ENCODE results near the gene EEF2K.
"Not testable (repeated sequence)": the region's sequence is repeated elsewhere in the genome, so short reads cannot be mapped to it uniquely, and the experiment has no call there.

Gene EEF2K

DNA sequence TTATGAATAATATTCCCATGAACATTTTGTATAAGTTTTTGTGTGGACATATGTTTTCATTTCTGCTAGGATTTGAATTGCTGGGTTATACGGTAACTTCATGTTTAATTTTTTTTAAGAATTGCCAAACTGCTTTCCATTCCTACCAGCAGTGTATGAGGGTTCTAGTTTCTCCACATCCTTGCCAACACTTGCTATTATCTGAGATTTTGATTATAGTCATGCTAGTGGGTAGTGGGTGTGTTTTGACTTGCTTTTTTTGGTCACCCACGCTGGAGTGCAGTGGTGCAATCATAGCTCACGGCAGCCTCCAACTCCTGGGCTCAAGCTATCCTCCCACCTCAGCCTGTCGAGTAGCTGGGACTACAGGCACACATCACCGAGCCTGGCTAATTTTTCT, 3.0 kb upstream of the EEF2K start:
- in situ Hi-C loops (cut with HindIII; ENCODE audit: low pct_ligation_motif_present, low pct_unique_long_range_greater_than_20kb, low sequenced_read_pairs), result no loop called here
- no peak for DNase-seq

DNA sequence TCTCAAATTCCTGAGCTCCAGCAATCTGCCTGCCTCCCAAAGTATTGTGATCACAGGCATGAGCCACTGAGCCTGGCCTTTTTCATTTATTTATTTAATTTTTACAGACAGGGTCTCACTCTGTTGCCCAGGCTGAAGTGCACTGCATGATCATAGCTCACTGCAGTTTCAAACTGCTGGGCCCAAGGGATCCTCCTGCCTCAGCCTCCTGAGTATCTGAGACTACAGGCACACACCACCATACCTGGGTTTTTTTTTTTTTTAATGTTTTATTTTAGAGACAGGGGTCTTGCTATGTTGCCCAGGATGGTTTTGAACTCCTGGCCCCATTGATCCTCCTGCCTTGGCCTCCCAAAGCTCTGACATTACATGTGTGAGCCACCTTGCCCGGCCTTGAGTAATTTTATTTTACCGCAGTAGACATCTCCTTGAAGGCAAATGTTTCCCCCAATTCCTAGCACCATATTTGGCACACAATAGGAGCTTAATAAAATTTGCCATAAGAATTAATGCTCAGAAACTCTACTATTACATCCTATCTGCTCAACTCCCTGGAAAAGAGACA, 1.9 kb upstream of the EEF2K start:
- in situ Hi-C loops (cut with HindIII; ENCODE audit: low pct_ligation_motif_present, low pct_unique_long_range_greater_than_20kb, low sequenced_read_pairs), result no loop called here
- no peak for DNase-seq

DNA sequence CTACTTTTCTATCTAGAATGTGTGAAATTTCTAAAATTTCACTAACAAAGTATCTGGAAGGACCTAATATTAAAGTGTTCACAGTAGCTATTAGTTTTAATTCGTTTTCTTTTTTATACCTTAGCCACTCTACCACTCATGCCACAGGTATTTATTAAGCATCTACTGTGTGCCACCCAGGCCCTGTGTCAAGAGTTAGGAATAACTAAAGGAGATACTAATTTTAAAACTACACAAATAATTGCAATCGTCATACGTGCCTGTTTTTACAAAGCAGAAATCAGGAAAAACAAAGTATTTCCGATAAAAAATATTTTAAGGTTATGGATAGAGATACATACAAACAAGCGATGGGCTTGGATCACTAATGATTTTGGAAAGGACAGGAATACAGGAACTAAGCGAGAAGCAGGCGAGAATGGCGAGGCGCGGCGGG, 483 bp upstream of the EEF2K start:
- DNase-seq, result no peak
- in situ Hi-C loops (cut with HindIII; ENCODE audit: low pct_ligation_motif_present, low pct_unique_long_range_greater_than_20kb, low sequenced_read_pairs), result no loop called here

DNA sequence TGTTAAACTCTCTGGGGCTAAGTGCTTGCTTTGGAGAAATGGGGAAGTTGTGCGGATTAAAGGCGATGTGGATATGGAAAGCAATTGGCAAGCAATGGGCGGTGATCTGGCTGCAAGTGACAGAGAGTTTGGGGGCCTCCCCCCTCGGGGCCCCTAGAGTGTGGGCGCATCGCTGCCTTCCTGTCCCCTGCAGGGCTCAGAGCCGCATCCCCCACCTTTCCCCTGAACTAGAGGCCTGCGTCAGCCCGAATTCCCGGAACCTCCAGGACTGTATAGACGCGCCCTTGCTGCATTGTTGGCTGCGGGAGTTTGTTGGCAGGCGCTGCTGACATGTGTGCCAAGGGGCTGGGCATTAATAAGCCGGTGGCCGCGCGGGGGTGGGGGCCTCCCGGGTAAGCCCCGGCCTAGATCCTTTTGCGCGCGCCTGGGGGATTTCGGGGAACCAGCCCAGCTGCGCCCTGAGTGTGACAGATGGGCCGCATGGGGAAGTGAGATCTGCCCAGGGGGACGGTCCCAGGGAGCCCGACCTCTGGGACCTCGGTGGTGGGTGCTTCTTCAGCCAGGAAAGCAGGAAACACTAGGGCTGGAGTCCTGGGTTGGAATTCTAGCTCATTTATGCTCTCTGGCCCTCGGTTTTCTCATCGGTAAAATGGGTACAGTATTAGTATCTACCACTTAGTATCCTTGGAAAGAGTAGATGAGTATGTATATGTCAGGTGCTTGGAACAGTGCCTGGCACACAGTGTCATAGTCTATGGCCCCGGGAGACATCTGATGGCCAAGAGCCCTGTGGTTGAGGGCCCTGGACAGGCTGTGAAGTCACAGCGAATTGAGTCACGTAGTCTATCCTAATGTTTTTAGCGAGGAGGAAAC, 1.0 kb downstream of the EEF2K start:
- DNase-seq, result peak; percentile 70
- in situ Hi-C loops (cut with HindIII; ENCODE audit: low pct_ligation_motif_present, low pct_unique_long_range_greater_than_20kb, low sequenced_read_pairs), result no loop called here

DNA sequence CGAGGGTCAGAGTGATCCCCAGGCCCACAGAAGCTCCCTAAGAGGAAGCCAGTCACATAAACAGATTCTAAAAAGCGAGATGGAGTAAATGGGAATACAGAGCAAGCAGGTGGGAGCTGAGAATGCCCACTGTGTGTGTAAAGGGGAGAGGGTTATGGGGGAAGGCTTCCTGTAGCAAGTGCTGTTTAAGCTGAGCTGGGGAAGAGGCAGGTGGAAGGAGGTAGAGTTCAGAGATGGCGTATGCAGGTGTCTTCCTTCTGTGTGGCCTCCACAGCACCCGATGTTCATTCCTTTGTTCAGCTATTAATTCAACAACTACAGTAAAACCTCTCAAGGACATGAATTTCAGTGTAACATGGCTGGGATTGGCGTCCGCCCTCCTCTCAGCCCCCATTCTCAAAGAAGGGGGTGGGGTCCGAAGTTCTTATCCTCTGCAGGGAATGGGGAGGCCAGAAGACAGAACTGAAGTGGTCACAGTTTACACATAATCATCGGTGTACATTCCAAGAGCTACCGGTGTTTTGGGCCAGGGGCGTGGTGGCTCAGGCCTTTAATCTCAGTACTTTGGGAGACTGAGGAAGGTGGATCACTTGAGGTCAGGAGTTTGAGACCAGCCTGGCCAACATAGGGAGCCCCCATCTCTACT, 1.8 kb downstream of the EEF2K start:
- DNase-seq, result no peak
- in situ Hi-C loops (cut with HindIII; ENCODE audit: low pct_ligation_motif_present, low pct_unique_long_range_greater_than_20kb, low sequenced_read_pairs), result no loop called here

DNA sequence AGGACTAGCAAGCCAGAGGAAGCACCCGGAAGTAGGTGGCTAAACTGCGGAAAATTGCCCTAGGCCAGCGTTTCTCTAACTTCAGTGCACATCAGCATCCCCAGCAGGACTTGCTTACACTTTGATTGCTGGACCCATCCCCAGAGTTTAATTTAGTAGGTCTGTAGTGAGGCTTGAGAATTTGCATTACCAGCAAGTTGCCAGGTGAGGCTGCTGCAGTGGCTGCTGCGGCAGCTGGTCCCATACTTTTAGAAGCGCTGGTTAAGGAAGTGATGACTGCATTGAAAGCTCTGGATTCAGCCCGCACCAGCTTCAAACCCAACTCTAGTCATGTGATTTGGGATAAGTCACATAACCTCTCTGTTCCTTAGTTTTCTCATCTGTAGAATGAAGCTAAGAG, 4.2 kb downstream of the EEF2K start:
- in situ Hi-C loops (cut with HindIII; ENCODE audit: low pct_ligation_motif_present, low pct_unique_long_range_greater_than_20kb, low sequenced_read_pairs), result no loop called here
- DNase-seq, result no peak

DNA sequence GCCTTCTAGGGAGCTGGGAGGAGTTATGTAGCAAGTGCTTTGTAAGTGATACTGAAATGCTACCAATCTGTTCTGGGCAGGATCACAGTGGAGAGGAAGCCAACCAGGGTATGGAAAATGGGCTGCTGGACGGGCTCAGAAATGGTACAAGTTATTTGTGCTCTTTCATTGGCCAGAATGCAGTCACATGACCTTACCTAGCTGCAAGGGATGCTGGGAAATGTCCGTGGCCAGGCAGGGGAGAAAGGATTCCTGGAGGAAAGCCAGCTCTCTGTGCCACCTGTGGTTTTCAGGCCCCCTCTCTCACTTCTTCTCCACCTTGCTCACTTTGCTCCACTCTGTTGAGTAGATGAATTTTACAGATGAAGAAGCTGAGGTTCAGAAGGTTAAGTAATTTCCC, 4.8 kb downstream of the EEF2K start:
- no peak for DNase-seq
- in situ Hi-C loops (cut with HindIII; ENCODE audit: low pct_ligation_motif_present, low pct_unique_long_range_greater_than_20kb, low sequenced_read_pairs), result no loop called here

DNA sequence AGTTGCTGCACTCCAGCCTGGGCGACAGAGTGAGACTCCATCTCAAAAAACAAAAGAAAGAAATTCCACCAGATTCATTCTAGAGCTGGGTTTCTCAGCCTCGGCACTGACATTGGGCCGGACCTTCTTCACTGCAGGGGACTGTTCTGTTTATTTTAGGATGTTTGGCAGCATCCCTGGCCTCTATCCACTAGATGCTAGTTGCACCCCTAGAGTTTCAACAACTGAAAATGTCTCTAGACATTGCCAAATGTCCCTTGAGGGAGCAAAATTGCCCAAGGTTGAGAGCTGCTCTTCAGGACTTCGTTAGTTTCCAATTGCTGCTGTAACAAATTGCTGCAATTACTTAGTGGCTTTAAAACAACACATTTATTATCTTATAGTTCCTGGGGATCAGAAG, 7.2 kb downstream of the EEF2K start:
- DNase-seq, result no peak
- in situ Hi-C loops (cut with HindIII; ENCODE audit: low pct_ligation_motif_present, low pct_unique_long_range_greater_than_20kb, low sequenced_read_pairs), result no loop called here

DNA sequence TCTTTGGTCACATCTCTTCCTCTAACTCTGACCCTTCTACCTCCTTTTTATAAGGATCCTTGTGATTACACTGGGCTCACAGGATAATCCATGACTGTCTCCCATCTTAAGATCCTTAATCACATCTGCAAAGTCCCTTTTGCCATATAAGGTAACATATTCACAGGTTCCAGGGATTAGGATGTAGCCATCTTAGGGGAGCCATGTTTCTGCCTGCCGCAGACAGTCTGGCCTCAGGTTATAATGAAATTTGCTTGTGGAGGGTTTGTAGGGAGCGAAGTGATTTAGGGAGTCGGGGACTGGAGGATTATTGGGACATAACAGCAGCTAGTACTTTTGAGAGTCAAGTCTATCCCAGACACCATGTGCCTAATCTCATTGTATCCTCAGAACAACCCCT, 7.7 kb downstream of the EEF2K start:
- in situ Hi-C loops (cut with HindIII; ENCODE audit: low pct_ligation_motif_present, low pct_unique_long_range_greater_than_20kb, low sequenced_read_pairs), result no loop called here
- DNase-seq, result no peak

DNA sequence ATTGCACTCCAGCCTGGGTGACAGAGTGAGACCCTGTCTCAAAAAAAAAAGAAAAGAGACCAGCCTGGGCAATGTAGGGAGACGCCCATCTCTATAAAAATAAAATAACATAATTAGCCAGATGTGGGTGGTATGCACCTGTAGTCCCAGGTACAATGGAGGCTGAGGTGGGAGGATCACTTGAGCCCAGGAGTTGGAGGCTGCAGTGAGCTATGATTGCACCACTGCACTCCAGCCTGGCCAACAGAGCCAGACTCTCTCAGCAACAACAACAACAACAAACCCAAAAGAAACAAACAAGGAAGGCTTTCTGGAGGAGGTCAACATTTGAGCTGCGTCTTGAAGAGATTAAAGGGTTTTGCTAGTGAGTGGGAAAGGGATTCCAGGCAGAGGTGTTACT, 8.3 kb downstream of the EEF2K start:
- in situ Hi-C loops (cut with HindIII; ENCODE audit: low pct_ligation_motif_present, low pct_unique_long_range_greater_than_20kb, low sequenced_read_pairs), result no loop called here
- DNase-seq, result no peak

DNA sequence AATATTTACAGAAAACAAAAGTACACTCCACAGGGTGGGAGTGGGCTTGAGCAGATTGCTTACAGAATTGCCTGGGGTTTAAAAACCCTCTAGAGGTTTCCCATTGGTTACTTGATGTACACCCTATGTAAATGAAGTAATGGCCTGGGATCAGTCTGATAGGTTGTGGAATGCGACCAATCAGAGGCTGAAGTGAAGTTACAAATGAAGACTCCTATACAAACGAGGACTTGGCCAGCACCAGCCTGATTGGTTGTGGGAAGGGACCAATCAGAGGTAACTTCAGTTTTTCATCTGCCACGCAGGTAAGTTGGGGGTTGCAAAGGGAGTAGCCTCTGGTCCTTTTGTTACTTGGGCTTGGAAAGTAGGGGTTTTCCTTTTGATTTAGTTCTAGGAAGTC, 8.8 kb downstream of the EEF2K start:
- in situ Hi-C loops (cut with HindIII; ENCODE audit: low pct_ligation_motif_present, low pct_unique_long_range_greater_than_20kb, low sequenced_read_pairs), result no loop called here
- no peak for DNase-seq

DNA sequence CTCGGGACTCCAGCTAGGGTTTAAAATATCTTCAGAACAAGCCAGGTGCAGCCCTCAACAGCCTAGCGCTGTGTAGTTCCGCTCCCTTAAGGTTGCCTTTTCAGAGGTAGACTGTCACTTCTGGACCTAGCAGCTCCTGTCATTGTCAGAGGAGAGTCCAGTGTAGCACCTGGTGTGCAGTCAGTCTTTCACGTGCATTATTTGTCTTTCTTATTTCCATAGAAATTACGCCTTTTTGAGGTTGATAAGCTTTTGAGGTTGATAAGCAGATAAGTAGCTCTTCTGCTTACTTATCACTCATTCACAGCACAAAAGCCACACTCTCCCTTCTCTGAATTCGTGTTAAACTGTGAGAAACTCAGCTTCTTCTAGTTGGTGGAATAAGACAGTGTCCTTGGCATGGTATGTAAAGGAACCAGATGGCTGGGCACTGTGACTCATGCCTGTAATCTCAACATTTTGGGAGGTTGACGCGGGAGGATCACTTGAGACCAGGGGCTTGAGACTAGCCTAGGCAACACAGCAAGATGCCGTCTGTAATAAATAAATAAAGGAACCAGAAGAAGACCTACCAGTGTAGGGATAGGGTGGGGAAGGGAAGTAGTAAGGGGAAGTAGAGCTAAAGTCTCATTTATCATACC, 10.2 kb downstream of the EEF2K start:
- in situ Hi-C loops (cut with HindIII; ENCODE audit: low pct_ligation_motif_present, low pct_unique_long_range_greater_than_20kb, low sequenced_read_pairs), result no loop called here
- no peak for DNase-seq

DNA sequence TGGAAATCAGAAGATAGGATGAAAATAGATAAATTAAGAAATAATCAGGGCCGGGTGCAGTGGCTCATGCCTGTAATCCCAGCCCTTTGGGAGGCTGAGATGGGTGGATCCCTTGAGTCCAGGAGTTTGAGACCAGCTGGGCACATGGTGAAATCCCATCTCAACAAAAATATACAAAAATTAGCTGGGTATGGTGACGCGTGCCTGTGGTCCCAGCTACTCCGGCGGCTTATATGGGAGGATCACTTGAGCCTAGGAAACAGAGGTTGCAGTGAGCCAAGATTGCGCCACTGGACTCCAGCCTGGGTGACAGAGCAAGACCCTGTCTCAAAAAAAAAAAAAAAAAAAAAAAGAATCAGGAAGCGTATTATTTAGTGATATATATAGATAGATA, 10.8 kb downstream of the EEF2K start:
- in situ Hi-C loops (cut with HindIII; ENCODE audit: low pct_ligation_motif_present, low pct_unique_long_range_greater_than_20kb, low sequenced_read_pairs); DNase-seq: not testable (repeated sequence)

DNA sequence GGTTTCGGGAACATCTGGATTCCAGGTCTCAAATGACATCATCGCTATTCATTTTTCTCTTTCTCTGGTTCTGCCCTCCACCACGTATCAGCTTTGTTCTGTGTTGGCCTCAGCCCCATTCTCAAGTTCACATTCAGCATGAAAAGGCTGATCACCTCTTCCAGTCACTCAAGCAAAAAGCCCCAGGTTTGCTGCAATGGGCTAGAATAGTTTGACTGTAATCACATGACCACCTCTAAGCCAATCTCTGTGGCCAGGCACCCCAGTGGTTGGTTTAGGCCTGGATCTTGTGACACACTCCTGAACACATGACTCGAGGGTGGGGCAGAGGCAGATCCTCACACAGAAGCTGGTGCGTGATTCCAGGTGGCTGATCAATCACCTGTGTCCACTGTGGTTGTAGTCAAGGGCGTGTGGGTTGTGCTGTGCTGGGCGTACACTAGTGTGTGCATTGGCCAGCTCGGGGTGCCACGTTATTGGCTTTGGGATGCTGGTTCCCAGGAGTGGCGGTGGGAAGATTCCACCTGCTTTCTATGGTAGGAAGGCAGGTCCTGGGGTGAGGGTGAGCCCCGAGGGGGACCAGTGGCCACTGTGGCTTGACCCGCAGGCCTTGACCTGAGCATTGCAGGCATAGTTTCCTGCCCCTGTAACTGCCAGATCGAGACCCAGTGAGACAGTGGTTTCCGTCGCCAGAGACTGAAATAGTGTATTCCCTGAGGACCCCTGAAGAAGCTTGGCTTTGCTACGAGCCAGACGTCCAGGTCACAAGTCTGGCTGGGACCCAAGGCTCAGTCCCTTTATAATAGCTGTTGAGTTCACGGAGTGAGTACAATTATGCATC, 12.0 kb downstream of the EEF2K start:
- in situ Hi-C loops (cut with HindIII; ENCODE audit: low pct_ligation_motif_present, low pct_unique_long_range_greater_than_20kb, low sequenced_read_pairs), result no loop called here
- DNase-seq, result peak; percentile 41

DNA sequence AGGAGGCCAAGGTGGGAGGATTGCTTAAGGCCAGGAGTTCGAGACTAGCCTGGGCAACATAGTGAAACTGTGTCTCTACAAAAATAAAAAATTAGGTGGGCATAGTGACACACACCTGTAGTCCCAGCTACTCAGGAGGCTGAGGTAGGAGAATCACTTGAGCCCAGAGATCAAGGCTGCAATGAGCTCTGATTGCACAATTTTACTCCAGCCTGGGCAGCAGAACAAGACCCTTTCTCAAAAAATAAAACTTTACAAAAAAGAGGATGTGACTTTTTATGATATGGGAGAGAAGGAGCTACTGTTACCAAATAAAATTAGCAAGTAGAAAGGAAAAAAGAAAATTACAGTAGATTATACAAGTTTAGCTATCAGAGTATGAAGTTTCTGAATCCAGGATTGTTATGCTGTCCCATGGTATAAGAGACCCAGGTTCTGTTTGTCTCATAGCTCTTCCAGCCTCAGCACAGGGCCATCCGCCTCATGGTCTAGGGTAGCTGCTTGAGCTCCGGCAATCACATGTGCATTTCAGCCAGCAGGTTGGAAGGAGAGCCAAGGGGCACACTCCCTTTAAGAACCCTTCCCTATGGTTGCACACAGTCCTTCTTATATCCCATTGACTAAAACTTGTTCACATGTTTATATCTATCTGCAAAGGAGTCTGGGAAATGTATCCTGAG, 13.5 kb downstream of the EEF2K start:
- in situ Hi-C loops (cut with HindIII; ENCODE audit: low pct_ligation_motif_present, low pct_unique_long_range_greater_than_20kb, low sequenced_read_pairs), result no loop called here
- DNase-seq, result no peak

DNA sequence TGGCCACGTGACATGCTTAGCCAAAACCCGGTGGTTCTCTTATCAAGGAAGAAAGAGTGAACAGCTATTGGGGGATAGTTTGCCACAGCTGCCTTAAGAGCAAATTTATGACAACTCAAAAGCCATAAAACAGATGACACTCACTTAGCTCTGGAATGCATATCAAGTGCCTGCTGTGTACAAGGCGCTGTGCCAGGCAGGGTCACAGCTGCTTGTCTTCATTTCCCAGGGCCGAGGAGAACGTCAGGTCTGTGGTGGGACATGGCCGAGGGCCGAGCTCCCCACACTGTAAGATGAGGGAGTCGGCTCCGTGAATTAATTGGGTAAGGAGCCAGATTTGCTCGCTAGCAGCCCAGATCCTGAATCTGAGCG, 14.0 kb downstream of the EEF2K start:
- in situ Hi-C loops (cut with HindIII; ENCODE audit: low pct_ligation_motif_present, low pct_unique_long_range_greater_than_20kb, low sequenced_read_pairs), result no loop called here
- DNase-seq, result no peak

DNA sequence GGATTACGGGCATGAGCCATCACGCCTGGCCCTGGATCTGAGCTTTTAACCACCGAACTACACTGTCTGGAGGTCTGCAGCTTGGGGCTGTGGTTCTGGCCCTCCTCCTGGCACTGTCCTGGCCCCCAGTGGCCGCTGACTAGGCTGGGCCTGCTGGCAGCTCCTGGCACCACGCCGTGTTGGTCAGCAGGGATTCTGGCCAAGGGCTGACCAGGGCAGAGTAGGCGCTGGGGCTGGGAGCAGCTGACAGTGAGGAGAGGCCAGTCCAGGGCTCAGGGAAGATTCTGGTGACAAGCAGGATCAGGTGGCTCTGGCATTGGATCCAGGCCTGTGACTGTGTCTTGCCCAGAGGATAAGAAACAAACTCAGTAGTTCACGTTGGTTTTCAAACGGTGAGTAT, 14.6 kb downstream of the EEF2K start:
- in situ Hi-C loops (cut with HindIII; ENCODE audit: low pct_ligation_motif_present, low pct_unique_long_range_greater_than_20kb, low sequenced_read_pairs), result no loop called here
- DNase-seq, result no peak

DNA sequence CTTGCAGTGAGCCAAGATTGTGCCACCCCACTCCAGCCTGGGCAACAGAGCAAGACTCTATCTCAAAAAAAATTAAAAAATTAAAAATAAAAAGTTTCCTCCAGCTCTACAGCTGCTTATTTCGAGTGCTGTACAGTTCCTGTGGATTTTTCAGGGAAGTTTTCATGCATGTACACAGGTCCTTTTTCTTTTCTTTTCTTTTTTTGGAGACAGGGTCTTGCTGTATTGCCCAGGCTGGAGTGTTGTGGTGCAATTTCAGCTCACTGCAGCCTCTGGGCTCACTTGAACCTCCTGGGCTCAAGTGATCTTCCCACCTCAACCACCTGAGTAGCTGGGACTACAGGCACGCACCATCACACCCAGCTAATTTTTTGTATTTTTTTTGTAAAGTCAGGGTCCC, 15.9 kb downstream of the EEF2K start:
- no peak for DNase-seq
- in situ Hi-C loops (cut with HindIII; ENCODE audit: low pct_ligation_motif_present, low pct_unique_long_range_greater_than_20kb, low sequenced_read_pairs), result no loop called here
